ENCODE results near the gene MYBPC3. TPM values are rescaled to one million over a fixed set of nuclear protein-coding genes. Genes with fewer than 3 reads are reported as not detected.
"Not testable (repeated sequence)": the region's sequence is repeated elsewhere in the genome, so short reads cannot be mapped to it uniquely, and the experiment has no call there.

The MYBPC3 gene
- polyA plus RNA-seq, 4 donors = 0.04 to 0.13 (median 0.11) TPM

DNA sequence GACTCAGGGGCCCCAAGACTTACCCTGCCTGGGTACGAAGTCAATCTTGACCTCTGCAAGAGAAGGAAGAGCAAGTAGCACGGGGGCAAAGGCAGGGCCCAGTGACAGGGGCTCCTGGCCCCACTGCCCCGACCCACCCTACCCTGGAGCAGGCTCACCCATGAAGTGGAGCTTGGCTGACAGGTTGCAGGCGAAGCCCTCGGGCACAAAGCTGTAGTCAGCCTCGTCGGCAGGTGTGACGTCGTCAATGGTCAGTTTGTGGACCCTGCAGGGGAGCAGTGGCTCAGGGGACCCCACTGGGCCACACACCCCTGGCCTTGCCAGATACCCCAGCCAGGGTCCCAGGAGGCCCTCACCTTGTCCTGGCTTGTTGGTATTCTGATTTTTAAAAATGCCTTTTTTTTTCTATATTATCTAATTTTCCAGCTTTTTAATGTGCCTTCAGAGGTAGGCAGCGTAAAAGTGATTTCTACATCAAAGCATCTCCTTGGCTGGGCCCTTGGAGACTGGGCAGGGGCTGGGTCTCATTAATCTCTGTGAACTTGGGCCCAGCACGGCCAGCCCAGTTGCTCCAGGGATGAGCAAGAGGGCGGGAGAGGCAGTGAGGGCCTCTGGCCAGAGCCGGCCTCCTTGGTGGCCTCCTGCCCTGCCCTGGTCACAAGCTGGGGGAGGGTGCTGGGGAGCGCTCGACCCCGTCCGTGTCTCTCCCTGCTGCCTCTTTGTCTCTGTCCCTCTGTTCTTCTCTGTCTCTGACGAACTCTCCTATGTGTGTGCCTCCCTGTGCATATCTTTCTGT is 11.3 kb downstream of the MYBPC3 start:
- DNase-seq (ENCODE audit: low read depth in 4 of 4, low spot score in 3 of 4) = no peak

DNA sequence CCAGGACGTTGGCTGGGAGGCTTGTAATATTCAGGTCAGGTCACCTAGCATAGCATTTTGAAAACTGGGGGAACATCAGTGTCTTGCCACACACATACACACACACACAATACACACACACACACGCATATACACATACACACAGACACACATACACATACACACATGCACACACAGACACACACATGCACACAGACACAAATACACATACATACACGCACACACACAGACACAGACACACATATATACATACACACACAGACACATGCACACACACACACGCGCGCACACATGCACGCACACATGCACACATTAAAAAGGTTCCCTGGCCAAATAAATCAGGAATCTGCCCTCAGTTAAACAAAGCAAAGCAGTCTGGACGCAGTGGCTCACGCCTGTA is 12.5 kb downstream of the MYBPC3 start:
- no peak for DNase-seq (ENCODE audit: low read depth in 4 of 4, low spot score in 3 of 4)

DNA sequence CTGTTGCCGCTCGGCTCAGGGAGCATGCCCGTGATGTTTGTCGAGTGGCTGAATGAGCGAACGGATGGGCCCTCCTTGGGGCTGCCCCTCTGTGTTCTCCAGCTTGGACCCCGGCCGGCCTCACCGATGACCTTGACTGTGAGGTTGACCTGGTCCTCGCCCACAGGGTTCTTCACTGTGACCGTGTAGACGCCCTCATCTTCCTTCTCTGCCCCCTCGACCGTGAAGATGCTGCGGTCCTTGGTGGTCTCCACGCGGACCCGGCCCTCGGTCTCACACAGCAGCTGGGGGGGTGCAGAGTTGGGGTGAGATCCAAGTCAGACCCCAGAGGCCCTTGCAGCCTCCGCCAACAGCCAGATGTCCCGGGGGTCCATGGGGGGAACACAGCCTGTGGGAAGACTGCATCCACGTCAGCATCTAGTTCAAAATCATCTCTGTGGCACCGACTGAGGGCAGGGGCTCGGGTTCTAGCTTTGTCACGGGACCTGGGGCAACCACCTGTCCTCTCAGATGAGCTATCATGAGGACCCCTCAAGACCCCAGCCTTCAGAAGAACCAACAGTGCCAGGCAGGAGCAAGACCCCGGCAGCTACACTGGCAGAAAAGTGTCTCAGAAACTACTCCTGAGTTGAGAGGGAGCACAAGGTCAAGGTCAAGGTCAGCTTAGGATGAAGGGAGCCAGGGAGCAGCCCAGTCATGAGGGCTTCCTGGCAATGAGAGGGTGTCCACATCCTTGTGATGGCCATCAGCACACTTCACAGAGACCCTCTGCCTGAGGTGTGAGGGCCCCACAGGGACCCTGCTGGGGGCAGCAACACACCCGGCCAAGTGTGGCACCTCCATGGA is 13.9 kb downstream of the MYBPC3 start:
- DNase-seq (ENCODE audit: low read depth in 4 of 4, low spot score in 3 of 4) = no peak

DNA sequence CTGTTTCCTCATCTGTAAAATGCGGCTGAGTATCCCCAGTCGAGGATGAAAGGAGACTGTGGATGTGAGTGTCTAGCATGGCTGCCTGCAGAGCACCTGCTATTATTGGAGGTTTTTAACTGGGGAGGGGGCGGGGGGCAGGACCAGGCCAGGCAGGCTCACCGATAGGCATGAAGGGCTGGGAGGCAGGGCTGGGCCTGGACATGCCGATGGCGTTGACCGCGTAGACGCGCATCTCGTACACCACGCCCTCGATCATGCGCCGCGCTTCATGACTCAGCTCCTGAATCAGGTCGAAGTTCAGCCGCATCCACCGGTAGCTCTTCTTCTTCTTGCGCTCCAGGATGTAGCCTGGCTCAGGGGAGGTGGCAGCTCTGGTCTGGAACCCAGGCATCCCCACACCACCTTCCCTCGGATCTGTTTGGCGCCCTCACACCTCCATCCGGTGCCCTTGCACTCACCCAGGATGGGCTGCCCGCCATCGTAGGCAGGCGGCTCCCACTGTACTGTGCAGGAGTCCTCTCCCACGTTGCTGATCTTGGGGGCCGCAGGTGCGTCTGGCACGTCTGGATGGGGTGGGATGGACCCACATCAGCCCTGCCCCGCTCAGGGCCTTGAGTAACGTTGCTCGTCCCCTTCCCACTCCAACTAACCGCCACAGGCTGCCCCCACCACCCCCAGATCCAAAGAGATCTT is 15.1 kb downstream of the MYBPC3 start:
- DNase-seq (ENCODE audit: low read depth in 4 of 4, low spot score in 3 of 4) = no peak

DNA sequence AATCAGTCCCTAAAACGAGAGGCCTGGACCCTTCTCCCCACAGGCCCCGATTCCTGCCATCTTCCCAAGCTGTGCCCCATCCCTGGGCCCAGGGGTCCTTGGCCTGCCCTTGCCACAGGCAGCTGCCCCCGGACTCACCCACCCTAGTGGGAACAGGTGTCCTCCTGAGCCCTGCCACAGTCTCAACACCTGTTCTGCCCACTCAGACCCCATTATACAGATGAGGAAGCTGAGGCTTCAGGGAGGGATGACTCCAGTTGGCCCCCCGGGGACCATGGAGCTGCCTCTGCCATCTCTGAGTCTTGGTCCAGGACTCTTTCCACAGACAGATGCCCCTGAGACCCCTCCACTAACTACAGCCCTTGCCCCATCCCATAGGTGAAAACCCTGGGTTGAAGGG is 15.9 kb downstream of the MYBPC3 start:
- no peak for DNase-seq (ENCODE audit: low read depth in 4 of 4, low spot score in 3 of 4)

DNA sequence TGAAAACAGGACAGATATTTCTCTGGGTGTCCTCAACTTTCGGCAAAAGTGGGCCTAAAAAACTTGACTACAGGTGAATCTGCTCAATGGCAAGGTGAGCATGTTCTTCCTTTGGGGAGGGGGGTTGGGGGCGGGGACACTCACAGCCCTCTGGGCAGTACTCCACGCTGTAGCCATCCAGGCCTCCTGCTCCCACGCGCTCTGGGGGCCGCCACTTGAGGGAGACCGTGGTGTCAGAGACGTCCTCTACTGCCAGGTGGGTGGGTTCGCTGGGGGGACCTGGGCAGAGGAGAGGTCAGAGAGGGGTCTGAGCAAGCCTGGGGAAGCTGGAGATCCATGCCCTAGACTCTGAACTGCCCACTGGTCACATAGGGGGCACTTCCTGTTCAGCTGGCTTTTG is 16.8 kb downstream of the MYBPC3 start:
- no peak for DNase-seq (ENCODE audit: low read depth in 4 of 4, low spot score in 3 of 4)

DNA sequence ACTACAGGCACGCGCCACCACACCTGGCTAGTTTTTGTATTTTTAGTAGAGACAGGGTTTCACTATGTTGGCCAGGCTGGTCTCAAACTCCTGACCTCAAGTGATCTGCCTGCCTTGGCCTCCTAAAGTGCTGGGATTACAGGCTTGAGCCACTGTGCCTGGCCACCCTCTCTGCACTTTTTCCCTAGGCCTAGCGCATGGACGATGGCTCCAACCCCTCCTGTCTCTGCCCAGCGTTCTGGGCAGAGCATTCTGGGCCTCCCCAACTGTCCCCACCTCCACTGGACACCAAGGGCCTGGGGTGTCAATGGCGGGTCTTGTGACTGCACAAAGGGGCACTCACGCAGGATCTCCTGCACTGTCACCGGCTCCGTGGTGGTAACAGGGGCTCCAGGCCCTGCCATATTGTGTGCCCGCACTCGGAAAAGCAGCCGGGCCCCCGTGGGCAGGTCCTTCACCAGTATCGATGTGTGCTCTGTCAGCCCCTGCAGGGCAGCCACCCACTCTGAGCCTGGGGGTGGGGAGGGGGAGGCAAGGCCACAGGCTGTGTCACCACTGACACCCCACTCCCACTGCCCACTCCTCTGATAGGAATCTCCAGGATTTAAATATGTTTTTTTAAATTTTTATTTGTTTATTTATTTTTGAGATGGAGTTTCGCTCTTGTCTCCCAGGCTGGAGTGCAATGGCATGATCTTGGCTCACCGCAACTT is 17.6 kb downstream of the MYBPC3 start:
- not testable (repeated sequence) for DNase-seq (ENCODE audit: low read depth in 4 of 4, low spot score in 3 of 4)

DNA sequence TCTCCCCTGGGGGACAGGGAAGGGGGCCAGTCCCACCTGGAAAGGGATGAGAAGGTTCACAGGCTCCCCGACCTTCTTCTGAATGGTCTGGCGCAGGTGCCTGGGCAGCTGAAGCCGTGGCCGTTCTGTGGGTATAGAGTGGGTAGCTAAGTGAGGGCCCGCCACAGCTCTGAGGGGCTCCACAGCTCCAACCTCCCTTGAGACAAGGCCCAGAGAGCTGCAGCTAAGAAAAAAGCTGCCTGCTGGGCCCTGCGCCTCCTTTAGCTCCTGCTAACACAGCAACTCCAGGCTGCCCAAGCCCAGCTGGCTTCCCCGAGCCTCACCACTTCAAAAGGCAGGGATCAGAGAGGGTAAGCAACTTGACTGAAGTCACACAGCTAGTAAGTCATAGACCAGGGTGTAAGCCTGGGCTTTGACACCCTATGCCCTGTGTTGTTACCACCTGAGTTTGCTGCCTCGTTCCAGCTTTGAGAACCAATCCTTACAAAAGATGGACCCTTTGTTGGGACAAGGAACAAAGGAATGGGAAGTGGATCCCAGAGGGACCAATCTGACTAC is 18.5 kb downstream of the MYBPC3 start:
- DNase-seq (ENCODE audit: low read depth in 4 of 4, low spot score in 3 of 4) = no peak

DNA sequence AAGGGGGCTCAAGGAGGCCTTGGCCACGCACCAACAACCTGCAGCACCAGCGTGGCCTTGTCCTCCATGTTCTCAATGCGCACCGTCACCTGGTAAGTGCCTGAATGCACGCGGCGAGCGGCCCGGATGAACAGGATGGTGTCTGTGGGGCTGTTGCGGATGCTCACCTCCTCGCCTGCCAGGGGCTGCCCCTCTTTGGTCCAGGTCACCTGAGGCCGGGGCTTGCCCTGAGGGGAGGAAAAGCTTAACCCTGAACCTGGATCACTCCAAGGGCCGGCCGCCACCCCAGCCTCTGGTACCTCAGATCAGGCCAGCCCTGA is 19.0 kb downstream of the MYBPC3 start:
- no peak for DNase-seq (ENCODE audit: low read depth in 4 of 4, low spot score in 3 of 4)

DNA sequence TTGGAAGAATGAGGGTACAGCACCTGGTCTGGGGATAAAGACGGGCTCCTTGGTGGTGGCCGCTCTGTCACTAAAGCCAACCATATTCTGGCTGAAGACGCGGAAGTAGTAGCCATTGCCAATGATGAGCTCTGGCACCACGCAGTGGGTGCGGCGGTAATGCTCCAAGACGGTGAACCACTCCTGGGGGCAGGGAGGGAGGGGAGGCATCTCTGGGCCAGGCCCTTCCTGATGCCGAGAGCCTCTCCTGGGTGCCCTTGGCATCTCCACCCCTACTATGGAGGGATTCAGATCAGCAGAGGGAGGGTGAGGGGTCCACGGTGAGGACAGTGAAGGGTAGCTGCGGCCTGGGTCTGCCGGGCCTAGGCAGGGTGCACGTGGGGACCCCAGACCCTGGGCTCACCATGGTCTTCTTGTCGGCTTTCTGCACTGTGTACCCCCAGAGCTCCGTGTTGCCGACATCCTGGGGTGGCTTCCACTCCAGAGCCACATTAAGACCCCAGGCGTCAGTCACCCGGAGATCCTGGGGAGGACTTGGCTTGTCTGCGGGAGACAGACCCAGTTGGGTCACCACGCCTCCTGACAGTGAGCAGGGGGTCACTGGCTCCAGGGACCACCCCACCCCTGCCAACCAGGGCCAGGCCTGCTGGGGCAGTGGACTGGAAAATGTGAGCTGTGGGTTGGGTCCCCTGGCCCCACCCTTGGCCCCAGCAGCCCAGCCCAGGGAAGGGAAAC is 19.5 kb downstream of the MYBPC3 start:
- no peak for DNase-seq (ENCODE audit: low read depth in 4 of 4, low spot score in 3 of 4)

DNA sequence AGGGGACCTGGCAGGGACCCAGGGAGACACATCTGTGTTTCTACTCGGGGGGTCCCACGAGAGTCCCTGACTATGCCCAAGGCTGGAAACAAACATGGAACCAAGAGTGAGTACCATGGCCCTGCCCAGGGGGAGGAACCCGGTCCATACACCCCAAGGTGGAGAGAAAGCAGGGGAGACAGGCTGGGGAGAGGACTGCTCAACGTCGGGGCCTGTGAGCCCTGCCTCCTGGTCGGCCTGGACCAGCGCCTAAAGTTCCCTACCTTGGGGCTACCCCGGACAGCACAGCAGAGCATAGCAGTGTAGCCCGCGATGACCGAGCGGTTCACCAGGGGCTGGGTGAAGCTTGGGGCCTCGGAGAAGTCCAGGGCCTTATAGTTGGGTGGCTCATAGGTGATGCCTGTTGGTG is 20.2 kb downstream of the MYBPC3 start:
- no peak for DNase-seq (ENCODE audit: low read depth in 4 of 4, low spot score in 3 of 4)

DNA sequence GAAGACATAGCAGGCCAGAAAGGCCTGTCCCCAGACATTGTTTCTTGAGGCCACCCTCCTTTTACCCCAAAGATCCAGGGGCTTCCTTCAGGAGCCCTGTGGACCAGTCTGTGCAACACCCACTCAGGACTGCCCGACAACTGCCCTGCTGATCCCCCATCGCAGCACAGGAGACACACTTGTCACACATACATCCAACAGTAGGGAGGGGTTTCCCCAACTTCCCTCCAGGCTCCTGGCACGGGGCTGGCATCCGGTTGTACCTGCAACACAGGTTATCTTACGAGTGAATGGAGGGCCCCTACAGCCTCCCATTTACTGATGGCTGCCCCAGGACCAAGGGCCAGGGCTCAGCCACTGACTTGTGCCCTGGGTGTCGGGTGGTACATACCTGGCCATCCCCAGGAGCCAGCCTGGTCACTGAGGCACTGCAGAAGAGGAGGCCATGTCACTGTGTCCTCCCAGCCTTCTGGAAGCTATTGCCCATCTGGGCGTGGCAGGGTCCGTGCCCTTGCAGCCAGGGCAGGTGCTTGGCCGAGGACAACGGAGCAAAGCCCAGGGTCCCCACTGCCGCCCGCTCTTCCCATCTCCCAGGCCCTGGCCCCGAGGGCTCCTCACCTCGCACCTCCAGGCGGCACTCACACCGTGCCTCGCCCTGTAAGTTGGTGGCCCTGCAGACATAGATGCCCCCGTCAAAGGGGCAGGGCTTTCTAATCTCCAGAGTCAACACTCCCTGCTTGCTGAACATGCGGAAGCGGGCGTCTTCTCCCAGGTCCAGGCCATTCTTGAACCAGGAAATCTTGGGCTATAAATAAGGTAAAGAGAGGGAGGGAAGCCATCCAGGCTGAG is 20.8 kb downstream of the MYBPC3 start:
- DNase-seq (ENCODE audit: low read depth in 4 of 4, low spot score in 3 of 4) = no peak

DNA sequence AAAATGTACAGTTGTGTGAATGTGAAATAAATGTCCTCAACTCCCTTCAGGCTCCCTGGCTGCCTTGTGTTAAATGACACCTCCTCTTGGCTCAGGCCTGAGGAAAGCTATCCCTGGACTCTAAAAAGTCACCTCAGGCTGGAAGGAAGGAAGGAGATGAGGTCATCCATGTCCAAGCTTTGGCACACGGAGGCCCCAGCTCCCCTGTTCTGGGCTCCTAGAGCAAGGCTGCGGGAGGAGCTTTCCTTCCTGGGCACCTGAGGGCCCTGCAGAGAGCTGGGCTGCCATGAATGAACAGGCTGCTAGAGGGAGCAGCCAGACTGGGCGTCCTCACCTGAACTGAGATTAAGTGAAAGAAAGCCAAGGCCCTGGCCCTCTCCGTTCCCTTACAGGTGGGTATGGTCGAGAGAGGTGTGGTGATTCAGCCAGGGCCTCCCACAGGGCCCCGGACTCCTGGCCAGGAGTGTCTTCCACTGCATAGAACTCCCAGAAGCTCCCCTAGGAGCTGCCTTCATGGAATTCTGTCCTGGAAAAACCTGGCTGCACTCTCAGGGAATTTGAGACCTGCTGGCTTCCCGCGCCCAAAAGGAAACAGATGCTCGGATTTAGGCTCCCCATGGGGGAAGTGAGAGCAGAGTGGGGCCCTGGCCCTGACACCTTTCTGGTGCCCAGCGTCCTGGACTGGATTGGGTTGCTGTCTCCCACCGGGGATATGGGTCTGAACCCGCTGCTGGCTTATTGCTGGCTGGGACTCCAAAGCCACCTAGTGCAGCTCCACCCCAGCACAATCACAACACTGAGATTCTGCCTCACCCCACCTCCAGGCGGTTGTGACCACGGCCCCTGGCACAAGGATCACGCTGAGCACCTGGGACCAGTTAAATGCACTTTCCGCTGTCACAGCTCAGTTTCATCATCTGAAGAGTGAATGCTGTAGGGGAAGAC is 22.2 kb downstream of the MYBPC3 start:
- DNase-seq (ENCODE audit: low read depth in 4 of 4, low spot score in 3 of 4) = no peak

DNA sequence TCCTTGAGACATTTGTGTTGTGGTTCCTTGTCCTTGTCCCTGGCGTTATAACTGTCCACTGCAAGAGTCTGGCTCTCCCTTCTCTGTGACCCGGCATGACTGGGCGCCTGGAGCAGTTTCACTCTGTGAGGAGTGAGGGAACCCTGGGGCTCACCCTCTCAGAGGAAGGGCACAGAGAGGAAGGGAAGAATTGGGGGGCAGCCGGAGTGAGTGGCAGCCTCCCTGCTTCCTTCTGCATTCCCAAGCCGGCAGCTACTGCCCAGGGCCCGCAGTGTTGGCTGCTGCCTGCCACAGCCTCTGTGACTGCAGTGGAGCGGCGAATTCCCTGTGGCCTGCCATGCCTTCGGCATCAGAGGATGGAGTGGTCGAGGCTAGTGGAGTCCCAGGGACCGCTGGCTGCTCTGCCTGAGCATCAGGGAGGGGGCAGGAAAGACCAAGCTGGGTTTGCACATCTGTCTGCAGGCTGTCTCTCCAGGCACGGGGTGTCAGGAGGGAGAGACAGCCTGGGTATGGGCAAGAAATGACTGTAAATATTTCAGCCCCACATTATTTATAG is 23.0 kb downstream of the MYBPC3 start:
- no peak for DNase-seq (ENCODE audit: low read depth in 4 of 4, low spot score in 3 of 4)

DNA sequence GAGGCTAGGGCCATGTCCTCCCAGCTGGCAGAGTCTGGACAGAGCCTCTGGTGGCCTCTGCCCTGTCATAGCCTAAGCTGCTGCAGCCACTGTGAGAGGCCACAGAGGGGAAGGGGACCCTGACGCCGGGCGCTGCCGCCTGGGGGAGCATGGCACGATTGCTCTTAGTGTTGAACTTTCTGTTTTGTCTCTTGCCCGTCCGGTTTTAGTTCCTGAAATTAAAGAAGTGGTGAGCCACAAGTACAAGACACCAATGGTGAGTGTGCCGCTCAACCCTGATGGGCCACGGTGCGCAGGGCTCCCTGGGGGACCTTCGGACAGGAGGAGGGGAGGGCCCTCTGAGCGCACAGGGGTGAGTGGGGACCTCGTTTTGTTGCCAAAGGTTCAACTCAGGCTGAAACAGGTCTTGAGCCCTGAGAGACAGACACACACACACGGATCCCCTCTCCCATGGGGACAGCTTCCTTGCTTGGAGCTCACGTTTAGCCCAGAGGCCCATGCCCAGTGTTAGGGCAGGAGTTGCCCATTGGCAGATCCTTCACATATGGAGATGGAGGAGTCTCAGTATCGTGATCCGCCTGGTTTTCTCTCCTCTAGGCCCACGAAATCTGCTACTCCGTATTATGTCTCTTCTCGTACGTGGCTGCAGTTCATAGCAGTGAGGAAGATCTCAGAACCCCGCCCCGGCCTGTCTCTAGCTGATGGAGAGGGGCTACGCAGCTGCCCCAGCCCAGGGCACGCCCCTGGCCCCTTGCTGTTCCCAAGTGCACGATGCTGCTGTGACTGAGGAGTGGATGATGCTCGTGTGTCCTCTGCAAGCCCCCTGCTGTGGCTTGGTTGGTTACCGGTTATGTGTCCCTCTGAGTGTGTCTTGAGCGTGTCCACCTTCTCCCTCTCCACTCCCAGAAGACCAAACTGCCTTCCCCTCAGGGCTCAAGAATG is 23.8 kb downstream of the MYBPC3 start:
- DNase-seq (ENCODE audit: low read depth in 4 of 4, low spot score in 3 of 4) = no peak

DNA sequence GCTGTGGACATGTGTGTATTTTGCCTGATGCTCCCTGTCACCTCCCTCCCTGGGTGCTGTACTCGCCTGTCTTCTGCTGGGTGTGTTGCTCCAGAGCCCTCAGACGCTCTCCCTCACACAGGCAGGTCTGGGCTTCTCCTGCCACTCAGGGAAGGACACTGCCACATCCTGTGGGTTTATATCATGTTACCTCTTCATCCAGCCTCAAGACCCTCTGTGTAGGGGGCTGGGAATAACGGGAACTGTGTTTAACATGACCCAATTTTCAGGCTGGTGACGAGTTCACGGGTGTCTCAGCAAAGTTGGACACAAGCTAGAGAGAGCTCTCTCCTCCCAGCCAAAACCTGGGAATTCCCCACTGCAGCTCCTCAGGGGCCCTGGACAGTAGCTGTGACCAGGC is 24.6 kb downstream of the MYBPC3 start:
- DNase-seq (ENCODE audit: low read depth in 4 of 4, low spot score in 3 of 4) = no peak

All from right renal pelvis (tissue), 4 donors.